ENCODE data around the gene SLC12A4. TPM values are rescaled to one million over a fixed set of nuclear protein-coding genes. Genes with fewer than 3 reads are reported as not detected.

SLC12A4 gene
- total and polyA plus RNA-seq, 8 donors, result 5.7 to 136 (median 20.1) TPM

DNA sequence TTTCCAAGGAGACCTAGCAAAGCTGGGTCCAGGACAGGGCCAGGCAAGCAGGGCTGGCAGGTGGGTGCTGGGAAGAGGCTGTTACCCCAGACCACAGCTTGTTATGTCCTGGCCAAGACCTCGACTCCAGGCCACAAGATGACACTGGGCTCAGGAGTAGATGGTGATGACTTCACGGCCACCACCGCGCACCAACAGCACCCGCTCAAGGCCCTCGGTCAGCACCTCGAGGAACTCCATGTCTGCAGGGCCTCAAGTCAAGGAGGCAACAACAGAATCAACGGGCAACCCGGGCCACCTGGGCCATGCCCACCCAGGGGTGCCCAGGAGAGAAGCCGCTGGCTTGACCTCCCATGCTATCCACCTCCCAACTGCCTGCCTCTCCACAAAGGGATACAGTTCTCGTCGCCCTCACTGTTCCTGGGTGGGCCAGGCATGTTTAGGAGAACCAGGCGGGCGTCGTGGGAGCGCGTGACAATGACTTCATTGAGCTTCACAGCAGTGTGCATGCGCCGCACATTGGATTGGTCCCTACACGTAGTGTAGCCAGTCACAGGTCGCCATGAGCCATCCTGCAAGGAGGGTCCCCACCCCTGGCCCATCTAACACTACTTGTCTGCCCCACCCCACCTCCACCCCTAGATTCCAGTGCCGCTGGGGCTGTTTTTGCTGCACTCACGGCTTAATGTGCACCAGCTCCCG is 23.6 kb downstream of the SLC12A4 start:
- H3K4me1 ChIP-seq, result peaks cover 25 to 52% (median 47%) of the 10 kb centered on the region in 4 donors
- no peak for DNase-seq
- intact Hi-C loops (cut with DNase I; ENCODE audit: low total_unique reads), result no loop called here
- peaks cover 51 to 88% (median 75%) of the 10 kb centered on the region in 4 donors for H3K36me3 ChIP-seq
- no peak for TF ChIP-seq POLR2A (IDR thresholded peaks at IDR 0.05)
- TF ChIP-seq CTCF (IDR thresholded peaks at IDR 0.05), result no peak
- no peak for TF ChIP-seq POLR2AphosphoS5 (IDR thresholded peaks at IDR 0.05)
- no peak for TF ChIP-seq EP300 (IDR thresholded peaks at IDR 0.05)
- no peak overlapping the region for H3K4me3 ChIP-seq
- H3K27me3 ChIP-seq, result no peaks in the 10 kb centered on the region
- H3K27ac ChIP-seq, result peak overlapping the region; percentile 5 to 82 (median 76)
- 86 to 93% (median 92%) methylated on average over 17 to 24 of the region's 24 CpGs for WGBS, 5 donors
- no peaks in the 10 kb centered on the region for H3K9me3 ChIP-seq

- peak within 1 kb of the TSS in 2 of 4 donors; percentile 8 to 18 for H3K4me3 ChIP-seq
These were observed 24.6 kb downstream of the SLC12A4 start, which contains the start of gene LCAT for GRCh38 chr16:67943619-67944504. LCAT (minus strand) TSS chr16:67944120; CDS start chr16:67944101, 19 bp downstream.

DNA sequence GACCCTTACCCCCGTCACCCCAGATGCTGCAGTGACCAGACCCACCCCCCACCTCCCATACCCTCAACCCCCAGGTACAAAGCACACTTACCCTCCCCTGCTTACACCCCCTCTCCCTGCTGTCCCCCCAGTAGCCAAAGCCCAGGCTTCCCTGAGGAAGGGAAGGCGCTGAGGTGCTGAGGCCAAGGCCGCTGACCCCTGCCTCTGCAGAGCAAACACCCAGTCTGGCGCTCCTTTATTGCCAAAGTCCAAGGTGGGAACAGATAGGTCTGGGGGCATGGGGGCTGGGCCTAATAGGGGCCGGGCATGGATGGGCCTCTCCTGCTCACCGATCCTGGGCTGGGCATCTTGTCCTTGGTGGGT is 25.2 kb downstream of the SLC12A4 start:
- intact Hi-C loops (cut with DNase I; ENCODE audit: low total_unique reads), result no loop called here
- no peaks in the 10 kb centered on the region for H3K27me3 ChIP-seq
- H3K36me3 ChIP-seq, result peaks cover 36 to 77% (median 61%) of the 10 kb centered on the region in 4 donors
- no peaks in the 10 kb centered on the region for H3K9me3 ChIP-seq
- 62 to 86% (median 70%) methylated on average over 4 to 6 of the region's 6 CpGs for WGBS, 5 donors
- TF ChIP-seq POLR2A (IDR thresholded peaks at IDR 0.05) (no peak), POLR2AphosphoS5 (IDR thresholded peaks at IDR 0.05) (no peak), EP300 (IDR thresholded peaks at IDR 0.05) (no peak), CTCF (IDR thresholded peaks at IDR 0.05) (no peak)
- no peak overlapping the region for H3K4me3 ChIP-seq
- H3K4me1 ChIP-seq, result peaks cover 25 to 55% (median 50%) of the 10 kb centered on the region in 4 donors
- H3K27ac ChIP-seq, result peak overlapping the region in 4 of 5 donors; percentile 70 to 82 (median 76)
- no peak for DNase-seq

More at GRCh38 chr16:67943619-67944504, 24.6 kb downstream of the SLC12A4 start, which contains the start of gene LCAT:
- H3K4me1 ChIP-seq, result peaks cover 25 to 55% (median 50%) of the 10 kb centered on the region in 4 donors
- peak; percentile 68 to 72 for DNase-seq
- WGBS, 5 donors, result 22 to 55% (median 39%) methylated on average over 22 to 23 of the region's 23 CpGs
- TF ChIP-seq POLR2AphosphoS5 (IDR thresholded peaks at IDR 0.05) (peak; percentile 38 to 75 (median 57)), EP300 (IDR thresholded peaks at IDR 0.05) (no peak)
- no peaks in the 10 kb centered on the region for H3K9me3 ChIP-seq
- no peaks in the 10 kb centered on the region for H3K27me3 ChIP-seq
- H3K27ac ChIP-seq, result peak within 1 kb of the TSS; percentile 5 to 82 (median 76)
- H3K36me3 ChIP-seq, result peaks cover 41 to 83% (median 67%) of the 10 kb centered on the region in 4 donors
- intact Hi-C loops (cut with DNase I; ENCODE audit: low total_unique reads), result no loop called here

DNA sequence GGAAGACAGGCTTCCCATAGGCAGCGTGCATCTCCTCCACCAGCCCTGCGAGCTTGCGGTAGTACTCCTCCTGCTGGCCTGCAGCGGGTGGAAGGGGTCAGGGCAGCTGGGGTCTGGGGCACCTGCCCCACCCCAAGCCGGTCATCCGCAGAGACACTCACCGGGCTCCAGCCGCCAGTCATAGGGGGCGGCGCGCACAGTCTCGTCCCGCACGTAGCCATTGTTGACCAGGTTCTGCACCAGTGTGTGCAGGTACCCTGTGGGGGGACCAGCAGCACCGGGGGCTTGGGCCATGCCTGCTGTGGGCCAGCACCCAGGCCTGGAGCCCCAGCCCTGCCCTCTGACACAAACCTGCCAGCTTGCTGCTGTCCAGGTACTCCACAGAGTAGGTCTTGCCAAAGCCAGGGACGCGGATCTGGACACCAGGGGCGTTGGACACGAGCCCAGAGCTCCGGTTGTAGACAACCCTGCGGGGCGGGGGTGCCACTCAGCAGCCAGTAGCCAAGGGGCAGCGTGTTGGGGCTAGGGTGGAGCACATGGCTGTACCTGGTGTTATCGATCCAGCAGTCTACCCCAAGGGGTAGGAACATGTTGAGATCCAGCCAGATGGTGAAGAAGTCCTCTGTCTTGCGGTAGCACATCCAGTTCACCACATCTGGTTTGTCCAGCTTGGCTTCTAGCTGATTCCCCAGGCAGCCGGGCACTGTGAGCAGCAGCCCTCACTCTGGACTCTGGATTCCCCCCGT is 25.8 kb downstream of the SLC12A4 start:
- TF ChIP-seq POLR2AphosphoS5 (IDR thresholded peaks at IDR 0.05) (no peak), CTCF (IDR thresholded peaks at IDR 0.05) (no peak), POLR2A (IDR thresholded peaks at IDR 0.05) (no peak), EP300 (IDR thresholded peaks at IDR 0.05) (no peak)
- Histone ChIP-seq H3K9me3 (no peaks in the 10 kb centered on the region), H3K27ac (peak overlapping the region in 4 of 5 donors; percentile 70 to 82 (median 76)), H3K36me3 (peaks cover 31 to 71% (median 55%) of the 10 kb centered on the region in 4 donors), H3K4me1 (peaks cover 25 to 56% (median 51%) of the 10 kb centered on the region in 4 donors), H3K27me3 (no peaks in the 10 kb centered on the region), H3K4me3 (no peak overlapping the region)
- DNase-seq, result no peak
- 68 to 77% (median 73%) methylated on average over 17 to 27 of the region's 27 CpGs for WGBS, 5 donors
- intact Hi-C loops (cut with DNase I; ENCODE audit: low total_unique reads), result no loop called here

Measured in stomach (tissue), 9 donors.